ENCODE results near the gene TRIM5. TPM values are rescaled to one million over a fixed set of nuclear protein-coding genes. Genes with fewer than 3 reads are reported as not detected.

Gene TRIM5
- total and polyA plus RNA-seq, 9 of the 15 experiments (the other 6 are each of a cell fraction or from before 2014, with no cell fraction given) = 7.7 to 20.8 (median 15.0) TPM

GRCh38 chr11:5665051-5665570 is 19.8 kb downstream of the TRIM5 start:
- H3K36me3 ChIP-seq (ENCODE audit: control insufficient read depth, insufficient read depth, low read length) = peaks cover 9% of the 10 kb centered on the region; the same call in 2 of the 3 replicates
- ChIA-PET CTCF (ENCODE audit: low intra/inter-chr PET ratio) (no interaction called here), POLR2A (interaction anchor here (0.7 to 1.0 kb wide), 2 partner anchors 13 to 54 kb away, joined by 3 read pairs; no protein-coding TSS in a partner anchor)
- WGBS (ENCODE audit: insufficient coverage, low coverage, missing lambda C conversion rate) = 42% methylated on average over 4 of the region's 4 CpGs
- no peaks in the 10 kb centered on the region for H3K9me3 ChIP-seq (replicated peaks; ENCODE audit: control insufficient read depth, insufficient read depth, low read depth, low read length)
- no peaks in the 10 kb centered on the region for H4K20me1 ChIP-seq (replicated peaks; ENCODE audit: control insufficient read depth, insufficient read depth, low read length)
- no TSS peak for BruUV-seq (replicated peaks)
- H3K27ac ChIP-seq (ENCODE audit: extremely low read depth, low read depth, low read length) = no peak overlapping the region
- peaks cover 0 to 10% of the 10 kb centered on the region in 2 experiments; a peak in 3 of 5 replicates for H3K4me1 ChIP-seq (replicated peaks in 1 of 2; ENCODE audit: control insufficient read depth in 2 of 2, insufficient read depth in 2 of 2, low read length in 2 of 2)
- intact Hi-C loops (cut with micrococcal nuclease) (no loop called here), in situ Hi-C loops (cut with MboI) (no loop called here)
- no peaks in the 10 kb centered on the region for H3K79me2 ChIP-seq (ENCODE audit: control insufficient read depth, insufficient read depth, low read length)
- H3K4me3 ChIP-seq = no peak overlapping the region
- DNase-seq (ENCODE audit: extremely low read depth in 1 of 4, low spot score in 3 of 4) = no peak
- H2AFZ ChIP-seq (ENCODE audit: low read depth, low read length) = no peak overlapping the region
- no peaks in the 10 kb centered on the region for H3K27me3 ChIP-seq (ENCODE audit: control insufficient read depth in 2 of 2, insufficient read depth in 2 of 2, low read length in 2 of 2)
- no peak for FAIRE-seq
- H3K9ac ChIP-seq (ENCODE audit: insufficient read depth in 1 of 2, low read depth in 2 of 2, low read length in 2 of 2) = no peak overlapping the region
- peaks cover 3% of the 10 kb centered on the region for H3K9me1 ChIP-seq (ENCODE audit: control insufficient read depth, insufficient read depth, low read length)
- peak; percentile 27 for TF ChIP-seq MEIS2 (IDR thresholded peaks at IDR 0.05; ENCODE audit: partially characterized antibody)
- no peak for TF ChIP-seq POLR2B (IDR thresholded peaks at IDR 0.05; ENCODE audit: low read depth, partially characterized antibody)
- 0 out of 2 replicates have a peak, but pooled peaks have one; percentile 13 for TF ChIP-seq PKNOX1 (IDR thresholded peaks at IDR 0.05)
- TF ChIP-seq SMARCA5 (IDR thresholded peaks at IDR 0.05) = no peak
- no peak for TF ChIP-seq PBX2 (CRISPR knock-in tag; IDR thresholded peaks at IDR 0.05; ENCODE audit: low read depth)
- TF ChIP-seq PBX2 (tag; conservative IDR thresholded peaks at IDR 0.05; ENCODE audit: low read depth) = peak; percentile 35; the same call in 1 of the 2 replicates
- no peak for TF ChIP-seq POLR2AphosphoS2 (IDR thresholded peaks at IDR 0.05; ENCODE audit: low read length)
- no peak overlapping the region for H3K4me2 ChIP-seq (ENCODE audit: insufficient read depth, low read length)
- ATAC-seq = no peak

All from K562 (cell line).